Kasumi-1 (cell line): ENCODE data around the gene SEMA3D.

ENCODE experiments used
- DNase-seq, 2 experiments: peaks; one replicate each; lab custom pipeline; 2025; lab: John Stamatoyannopoulos, UW

The SEMA3D gene

GRCh38 chr7:85184599-85185423 is 2.0 kb downstream of the SEMA3D start:
- DNase-seq: no peak

DNA sequence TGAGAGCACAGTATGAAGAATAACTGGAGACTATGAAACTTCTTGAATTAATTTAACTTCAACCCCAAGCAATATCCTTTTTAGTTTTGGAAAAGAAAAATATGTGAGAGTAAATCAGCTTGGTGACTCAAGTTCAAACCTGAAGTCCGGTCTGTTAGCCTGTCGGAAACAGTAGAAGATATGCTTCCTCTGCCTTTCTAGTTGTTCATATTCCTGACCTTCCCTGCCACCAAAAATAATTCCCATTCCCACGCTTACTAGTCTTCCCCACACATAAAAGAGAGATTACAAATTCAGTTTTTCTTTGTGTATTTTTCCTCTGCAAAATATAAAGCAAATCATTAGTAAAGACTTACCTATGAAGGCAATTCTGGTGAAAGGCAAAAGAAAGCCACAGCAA is 3.6 kb downstream of the SEMA3D start:
- no peak for DNase-seq

DNA sequence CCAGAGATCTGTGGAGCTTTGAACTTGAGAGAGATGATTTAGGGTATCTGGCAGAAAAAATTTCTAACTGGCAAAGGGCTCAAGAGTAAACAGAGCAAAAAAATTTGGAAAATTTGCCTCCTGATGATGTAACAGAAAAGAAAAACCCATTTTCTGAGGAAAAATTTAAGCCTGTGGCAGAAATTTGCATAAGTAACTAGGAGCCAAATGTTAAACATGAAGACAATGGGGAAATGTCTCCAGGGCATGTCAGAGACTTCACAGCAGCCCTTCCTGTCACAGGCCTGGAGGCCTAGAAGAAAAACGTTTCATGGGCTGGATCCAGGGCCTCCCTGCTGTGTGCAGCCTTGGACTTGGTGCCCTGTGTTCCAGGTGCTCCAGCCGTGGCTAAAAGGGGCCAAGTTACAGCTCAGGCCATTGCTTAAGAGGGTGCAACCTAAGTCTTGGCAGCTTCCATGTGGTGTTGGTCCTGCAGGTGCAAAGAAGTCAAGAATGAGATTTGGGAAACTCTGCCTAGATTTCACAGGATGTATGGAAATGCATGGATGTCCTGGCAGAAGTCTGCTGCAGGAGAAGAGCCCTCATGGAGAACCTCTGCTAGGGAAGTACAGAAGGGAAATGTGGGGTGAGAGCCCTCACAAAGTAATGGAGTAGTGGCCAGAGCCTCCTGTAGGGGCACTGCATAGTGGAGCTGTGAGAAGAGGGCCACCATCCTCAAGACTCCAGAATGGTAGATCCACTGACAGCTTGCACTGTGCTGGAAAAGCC is 8.1 kb downstream of the SEMA3D start:
- DNase-seq: no peak

DNA sequence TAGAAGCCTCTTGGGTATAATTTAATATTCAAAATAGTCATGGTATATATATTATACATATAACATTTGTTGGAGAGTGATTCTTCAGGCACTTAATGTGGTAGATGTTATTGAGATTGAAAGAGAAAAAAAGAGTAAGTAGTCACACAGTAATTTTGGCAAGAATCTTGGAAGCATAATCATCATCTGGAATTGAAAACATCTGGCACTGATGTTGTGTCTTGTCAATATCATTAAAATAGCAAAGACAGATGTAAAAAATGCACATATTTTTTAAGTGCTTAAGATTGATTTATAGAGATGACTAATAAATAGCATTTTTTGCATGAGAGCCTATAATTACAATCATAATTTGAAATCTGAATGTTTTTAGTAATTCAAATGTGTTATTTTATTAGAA is 9.5 kb downstream of the SEMA3D start:
- no peak for DNase-seq

GRCh38 chr7:85176197-85176596 is 10.7 kb downstream of the SEMA3D start:
- no peak for DNase-seq

- DNase-seq: no peak
Observed at GRCh38 chr7:85175217-85175616, 11.6 kb downstream of the SEMA3D start.

GRCh38 chr7:85172530-85172941 is 14.3 kb downstream of the SEMA3D start:
- no peak for DNase-seq

- no peak for DNase-seq
Observed at GRCh38 chr7:85167636-85168035, 19.2 kb downstream of the SEMA3D start.

- no peak for DNase-seq
Observed at GRCh38 chr7:85165263-85165662, 21.6 kb downstream of the SEMA3D start.

- no peak for DNase-seq
Observed at GRCh38 chr7:85164376-85164775, 22.5 kb downstream of the SEMA3D start.

GRCh38 chr7:85162721-85163120 is 24.1 kb downstream of the SEMA3D start:
- DNase-seq: no peak

- no peak for DNase-seq
Observed at GRCh38 chr7:85160223-85160622, 26.6 kb downstream of the SEMA3D start.

GRCh38 chr7:85159003-85159402 is 27.9 kb downstream of the SEMA3D start:
- DNase-seq: no peak

GRCh38 chr7:85156661-85157208 is 30.1 kb downstream of the SEMA3D start:
- no peak for DNase-seq

DNA sequence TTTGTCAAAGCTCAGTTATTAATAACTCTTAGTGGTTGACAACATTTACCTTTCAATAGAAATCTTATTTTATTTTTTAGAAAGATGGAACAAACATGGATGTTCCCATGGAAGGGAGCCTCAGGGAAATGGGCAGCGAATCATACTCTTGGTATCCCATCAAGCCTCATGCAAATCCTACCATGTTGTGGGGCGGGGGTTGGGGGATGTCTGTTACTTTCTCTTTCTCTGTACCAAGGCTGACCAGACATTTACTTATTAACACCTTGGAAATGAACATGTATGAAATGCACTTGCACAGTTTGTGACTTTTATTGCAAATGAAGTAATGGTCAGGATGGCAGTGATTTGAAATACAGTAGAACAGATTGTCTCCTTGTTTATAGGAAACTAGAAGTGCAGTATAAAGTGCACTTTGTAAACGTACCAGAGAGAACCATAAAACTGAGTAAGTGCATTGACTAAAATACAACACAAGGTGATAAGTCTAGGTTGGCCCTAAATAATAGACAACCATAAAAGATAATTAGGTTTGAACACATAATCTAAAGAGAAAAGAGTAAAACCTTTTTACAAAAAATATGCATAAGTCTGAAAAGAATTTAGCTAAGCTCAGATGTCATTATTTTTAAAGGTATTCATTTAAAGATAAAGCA is 32.4 kb downstream of the SEMA3D start:
- no peak for DNase-seq

DNA sequence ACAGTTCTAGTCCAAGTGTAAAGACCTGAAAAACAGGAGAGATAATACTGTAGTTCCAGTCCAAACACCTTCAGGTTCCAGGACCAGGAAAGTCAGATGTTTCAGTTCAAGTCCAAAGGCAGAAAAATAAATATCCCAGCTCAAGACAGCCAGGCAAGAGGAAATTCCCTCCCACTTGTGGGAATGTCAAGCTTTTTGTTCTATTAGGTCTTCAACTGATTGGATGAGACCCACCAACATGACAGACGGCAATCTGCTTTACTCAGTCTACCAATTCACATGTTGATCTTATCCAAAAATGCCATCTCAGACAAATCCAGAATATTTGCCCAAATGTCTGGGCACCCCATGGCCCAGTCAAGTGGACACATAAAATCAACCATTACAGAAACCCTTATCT is 33.1 kb downstream of the SEMA3D start:
- DNase-seq: no peak

DNA sequence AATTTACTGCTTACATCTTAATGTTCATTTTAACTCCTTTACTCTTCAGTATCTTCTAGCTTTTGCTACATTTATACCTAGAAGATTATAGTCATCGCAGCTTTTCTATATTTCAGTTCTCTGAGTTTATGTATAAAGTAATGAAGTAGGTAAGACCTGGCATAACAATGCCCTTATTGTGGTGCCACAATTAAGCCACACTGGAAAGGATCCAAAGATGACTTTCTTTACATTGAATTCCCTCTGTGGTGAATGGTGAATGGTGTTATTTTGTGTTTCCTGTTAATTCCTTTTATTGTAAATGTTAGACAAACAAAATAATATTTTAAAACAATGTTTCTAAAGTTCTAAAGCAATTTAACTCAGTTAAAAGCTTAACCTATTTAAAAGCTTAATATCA is 36.2 kb downstream of the SEMA3D start:
- DNase-seq: no peak

DNA sequence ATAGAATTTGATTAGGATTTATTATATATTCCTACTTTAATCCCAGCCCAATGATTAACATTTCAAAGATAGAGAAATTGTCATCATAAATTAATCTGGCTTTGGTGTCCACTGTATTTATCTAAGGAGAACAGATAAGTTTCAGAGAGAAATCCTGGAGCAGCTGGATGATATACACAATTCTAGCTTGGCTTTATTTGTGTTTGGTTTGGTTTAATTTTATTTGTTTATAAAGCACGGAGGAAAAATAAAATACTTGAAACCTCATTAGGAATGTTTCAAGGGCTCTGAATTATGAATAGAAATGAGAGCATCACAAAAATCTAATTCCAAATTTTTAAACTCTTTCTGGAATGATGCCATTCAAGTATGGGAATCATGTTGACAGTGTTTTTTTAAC is 42.1 kb downstream of the SEMA3D start:
- no peak for DNase-seq

DNA sequence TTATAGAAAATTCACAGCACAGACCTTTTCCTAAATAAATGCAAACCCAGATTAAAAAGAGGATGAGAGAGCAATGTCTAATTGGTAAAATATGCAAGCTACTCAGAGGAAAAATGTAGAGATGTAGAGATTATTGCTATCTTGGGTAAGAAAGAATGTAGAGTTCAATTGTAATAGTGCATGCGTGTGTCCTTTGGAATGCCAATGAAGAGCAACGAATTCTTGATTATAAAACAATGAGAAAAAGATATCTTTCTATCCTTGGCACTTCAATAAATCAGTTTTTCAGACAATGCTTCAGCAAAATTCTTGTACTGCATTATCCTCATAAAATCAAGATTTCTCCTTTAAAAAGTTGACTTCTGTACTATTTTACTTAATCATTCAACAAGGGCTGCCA is 50.9 kb downstream of the SEMA3D start:
- DNase-seq: no peak

- DNase-seq: no peak
Observed at GRCh38 chr7:85133560-85133959, 53.3 kb downstream of the SEMA3D start.

- no peak for DNase-seq
Observed at GRCh38 chr7:85133006-85133405, 53.9 kb downstream of the SEMA3D start.

- no peak for DNase-seq
Observed at GRCh38 chr7:85130702-85131101, 56.2 kb downstream of the SEMA3D start.

DNA sequence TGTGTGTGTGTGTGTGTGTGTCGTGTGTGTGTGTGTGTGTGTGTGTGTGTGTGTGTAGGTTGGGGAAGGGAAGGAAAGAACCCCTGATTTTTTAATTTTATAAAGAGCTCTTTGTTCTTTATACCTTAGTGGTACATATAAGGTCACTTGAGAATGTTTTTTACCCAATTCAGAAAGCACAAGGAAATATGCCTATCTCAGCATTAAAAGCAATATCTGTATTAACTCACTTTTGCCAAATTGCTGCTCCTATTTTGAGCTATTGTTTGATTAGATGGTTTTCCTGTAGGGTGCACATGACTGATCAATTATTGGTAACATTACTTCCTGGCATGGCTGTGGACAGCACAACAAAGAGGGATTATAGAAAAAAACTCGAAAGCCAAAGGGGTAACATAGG is 60.5 kb downstream of the SEMA3D start:
- no peak for DNase-seq
